Activated CD4-positive, alpha-beta T cell treated with anti-CD3 and anti-CD28 coated beads, Interleukin-2, Interleukin-4, amounts not matched to agents 100 ng/mL and 50 ng/mL, durations not matched to agents 16 hours and 8 hours (primary cell): ENCODE results near the gene GFPT2.

Source experiments
- DNase-seq: peaks from one replicate; pipeline ENCODE4 v3.0.0-alpha.2; 2020; ENCODE audit warnings: low spot score

GFPT2 gene

DNA sequence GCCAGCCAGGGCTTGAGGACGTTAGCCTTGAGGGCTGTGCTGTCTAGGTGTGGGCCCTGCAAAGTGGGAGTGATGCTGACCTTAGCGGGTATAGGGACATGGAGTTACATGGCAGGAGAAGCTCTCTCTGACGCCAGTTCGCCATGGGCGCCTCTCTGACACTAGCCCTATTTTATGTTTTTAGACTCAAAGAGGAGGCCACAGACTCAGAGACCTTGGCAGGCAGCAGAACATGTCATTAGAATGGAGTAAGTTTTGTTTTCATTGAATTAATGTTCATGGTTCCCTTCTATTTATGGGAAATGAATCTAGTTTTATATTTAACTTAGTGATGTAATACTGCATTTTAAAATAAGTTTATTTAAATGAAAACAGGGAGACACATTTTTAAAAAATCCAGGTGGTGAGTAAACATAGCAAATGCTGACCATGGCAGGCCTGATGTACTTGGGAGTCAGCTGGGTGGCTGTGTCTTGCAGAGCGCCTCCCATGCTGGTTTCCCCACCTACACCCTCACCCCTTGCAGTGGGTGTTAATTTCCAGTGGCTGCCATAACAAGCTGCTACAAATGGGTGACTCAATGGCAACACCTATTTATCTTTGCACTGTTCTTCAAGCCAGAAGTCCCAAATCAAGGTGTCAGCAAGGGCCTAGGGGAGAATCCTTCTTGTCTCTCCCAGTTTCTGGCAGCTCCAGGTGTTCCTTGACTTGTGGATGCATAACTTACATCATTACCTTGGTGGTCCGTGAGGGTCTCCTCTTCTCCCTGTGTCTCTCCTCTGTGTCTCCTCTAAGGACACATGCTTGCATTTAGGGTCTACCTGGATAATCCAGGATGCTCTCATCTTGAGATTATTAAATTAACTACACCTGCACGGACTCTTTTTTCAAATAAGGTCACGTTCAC lies 25.6 kb upstream of the GFPT2 start:
- no peak for DNase-seq

DNA sequence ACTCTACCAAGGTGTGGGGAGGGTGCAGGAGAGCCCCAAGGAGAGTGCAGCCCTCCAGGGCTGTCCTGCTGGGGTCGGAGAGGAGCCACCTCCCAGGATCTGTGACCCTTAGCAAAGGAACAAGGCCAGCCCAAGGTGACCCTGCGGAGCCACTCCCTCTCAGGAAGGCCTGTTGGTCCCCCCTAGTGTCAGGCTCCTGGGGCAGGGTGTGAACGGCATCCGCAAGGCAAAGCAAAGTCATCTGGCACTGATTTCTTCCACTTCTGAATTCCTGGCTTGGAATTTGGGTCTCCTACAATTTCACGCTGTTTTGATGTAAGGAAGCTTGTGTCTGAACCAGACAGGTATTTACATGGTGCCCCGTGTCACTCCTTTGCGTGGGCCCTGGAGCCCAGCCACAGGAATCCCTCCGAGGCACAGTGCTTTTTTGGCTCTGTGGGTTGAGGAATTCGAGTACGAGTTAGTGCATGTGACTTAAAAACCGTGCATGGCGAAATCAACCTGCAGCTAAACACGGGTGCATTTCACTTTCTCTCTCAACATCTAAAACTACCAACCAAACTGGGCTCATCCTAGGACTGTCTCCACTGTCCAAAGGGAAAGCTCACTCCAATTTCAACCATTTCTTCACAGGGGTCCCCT lies 24.5 kb upstream of the GFPT2 start:
- no peak for DNase-seq

- no peak for DNase-seq
Observed at GRCh38 chr5:180376511-180376910, 23.4 kb upstream of the GFPT2 start.

GRCh38 chr5:180375955-180376354 lies 22.8 kb upstream of the GFPT2 start:
- no peak for DNase-seq

- no peak for DNase-seq
Observed at GRCh38 chr5:180375291-180375690, 22.2 kb upstream of the GFPT2 start.

DNA sequence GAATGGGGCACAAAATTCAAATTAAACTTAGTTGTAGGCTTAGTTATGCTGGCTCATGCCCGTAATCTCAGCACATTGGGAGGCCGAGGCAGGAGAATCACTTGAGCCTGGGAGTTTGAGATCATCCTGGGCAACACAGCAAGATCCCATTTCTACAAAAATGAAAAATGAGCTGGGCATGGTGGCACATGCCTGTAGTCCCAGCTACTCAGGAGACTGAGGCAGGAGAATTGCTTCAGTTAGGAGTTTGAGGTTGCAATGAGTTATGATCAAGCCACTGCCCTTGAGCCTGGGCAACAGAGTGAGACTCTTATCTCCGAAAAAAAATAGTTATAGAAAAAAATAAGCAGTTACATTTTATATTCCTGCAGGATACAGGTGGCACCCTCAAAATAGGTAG lies 20.7 kb upstream of the GFPT2 start:
- DNase-seq = no peak

- DNase-seq = no peak
Observed at GRCh38 chr5:180373454-180373853, 20.3 kb upstream of the GFPT2 start.

- DNase-seq = no peak
Observed at GRCh38 chr5:180371949-180372348, 18.8 kb upstream of the GFPT2 start.

- no peak for DNase-seq
Observed at GRCh38 chr5:180370861-180371641, 17.9 kb upstream of the GFPT2 start.

DNA sequence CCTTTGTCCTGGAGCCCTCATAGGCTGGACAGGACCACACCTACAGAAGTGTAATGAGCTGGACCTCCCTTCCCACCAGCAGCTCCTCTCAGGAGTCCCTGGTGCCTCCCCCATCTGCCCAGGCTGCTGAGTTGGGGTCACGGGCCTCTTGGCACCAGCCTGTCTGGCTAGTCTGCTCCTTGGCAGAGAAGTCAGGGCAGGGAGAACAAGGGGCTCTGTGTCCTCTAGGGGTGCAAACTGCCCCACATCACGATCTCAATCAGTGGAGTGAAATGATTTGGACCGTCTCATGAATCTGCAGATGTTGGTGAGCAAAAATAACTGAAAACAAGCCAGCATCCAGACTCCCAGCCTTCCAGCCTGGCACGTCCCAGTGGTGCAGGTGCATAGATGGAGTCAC lies 14.9 kb upstream of the GFPT2 start:
- DNase-seq = no peak

DNA sequence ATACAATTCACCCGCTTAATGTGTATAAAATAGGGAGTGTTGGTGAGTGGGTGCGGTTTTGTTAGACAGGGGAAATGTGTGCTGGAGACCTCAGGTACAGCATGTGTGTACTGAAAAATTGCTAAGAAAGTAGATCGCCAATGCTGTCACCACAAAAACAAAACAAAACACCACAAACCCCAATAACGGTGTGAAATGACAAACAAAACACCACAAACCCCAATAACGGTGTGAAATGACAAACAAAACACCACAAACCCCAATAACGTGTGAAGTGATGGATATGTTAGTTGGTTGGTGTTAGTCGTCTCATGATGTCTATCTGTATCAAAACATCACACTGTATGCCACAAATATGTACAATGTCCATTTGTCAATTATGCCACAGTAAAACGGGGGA lies 14.2 kb upstream of the GFPT2 start:
- DNase-seq = peak; percentile 31

- DNase-seq = no peak
Observed at GRCh38 chr5:180366326-180366725, 13.2 kb upstream of the GFPT2 start.

- no peak for DNase-seq
Observed at GRCh38 chr5:180365829-180366228, 12.7 kb upstream of the GFPT2 start.

DNA sequence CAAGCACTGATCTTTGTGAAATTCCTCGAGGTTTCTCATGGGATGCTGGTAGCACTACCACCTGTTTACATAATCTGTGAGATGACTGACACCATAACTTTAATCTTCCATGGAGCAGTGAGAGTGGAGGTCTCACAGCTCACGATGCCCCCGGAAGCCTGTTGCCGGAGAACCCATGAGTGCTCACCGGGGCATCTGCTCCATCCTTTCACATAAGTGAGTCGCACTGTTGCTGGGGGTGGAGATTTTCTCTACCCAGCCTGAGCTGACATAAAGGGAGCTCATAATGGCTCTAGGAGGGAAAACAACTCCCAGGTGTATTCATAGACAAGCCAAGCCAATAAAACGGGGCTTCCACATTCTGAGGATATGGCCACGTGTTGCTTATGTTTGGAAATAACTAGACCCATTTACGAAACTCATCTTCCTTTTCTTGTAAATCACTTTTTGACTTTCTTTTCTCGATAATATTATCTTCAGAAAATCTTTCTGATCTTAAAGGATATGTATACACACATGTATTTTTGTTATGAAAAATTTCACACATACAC lies 11.2 kb upstream of the GFPT2 start:
- DNase-seq = no peak

GRCh38 chr5:180360078-180360957 lies 7.2 kb upstream of the GFPT2 start:
- no peak for DNase-seq

DNA sequence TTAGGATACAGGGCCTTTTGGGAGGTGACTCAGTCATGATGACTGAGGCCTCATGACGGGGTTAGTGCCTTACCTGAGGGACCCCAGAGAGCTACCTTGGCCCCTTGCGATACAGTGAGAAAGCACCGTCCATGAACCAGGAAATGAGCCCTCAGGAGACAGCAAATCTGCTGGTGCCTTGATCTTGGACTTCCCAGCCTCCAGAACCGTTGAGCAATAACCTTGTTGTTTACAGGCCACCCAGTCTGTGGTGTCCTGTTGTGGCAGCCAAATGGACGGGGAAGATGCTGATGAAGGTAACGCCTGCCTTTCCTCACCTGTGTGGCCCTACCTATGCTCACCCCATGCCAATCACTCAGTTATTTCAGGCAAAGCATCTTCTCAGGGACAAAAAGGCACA lies 5.6 kb upstream of the GFPT2 start:
- DNase-seq = no peak

DNA sequence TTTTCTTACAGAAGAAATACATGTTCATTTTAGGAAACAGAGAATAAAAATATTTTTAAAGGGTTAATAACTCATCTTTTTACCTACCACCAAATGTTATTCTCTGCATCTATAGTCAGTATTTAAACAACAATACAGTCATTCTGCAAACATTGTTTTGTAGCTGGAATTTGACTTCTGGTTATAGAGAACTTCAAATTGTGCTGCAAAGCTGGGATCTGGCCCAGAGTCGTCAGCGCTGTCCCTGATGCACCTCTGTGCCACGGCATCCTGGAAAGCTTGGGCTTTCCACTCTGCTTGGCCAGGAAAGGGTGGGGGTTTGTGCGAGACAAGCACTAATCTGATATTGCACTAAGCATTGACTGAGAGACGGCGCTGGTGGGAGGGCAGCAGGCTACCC lies 5.0 kb upstream of the GFPT2 start:
- no peak for DNase-seq

GRCh38 chr5:180354966-180355365 lies 1.8 kb upstream of the GFPT2 start:
- DNase-seq = no peak

DNA sequence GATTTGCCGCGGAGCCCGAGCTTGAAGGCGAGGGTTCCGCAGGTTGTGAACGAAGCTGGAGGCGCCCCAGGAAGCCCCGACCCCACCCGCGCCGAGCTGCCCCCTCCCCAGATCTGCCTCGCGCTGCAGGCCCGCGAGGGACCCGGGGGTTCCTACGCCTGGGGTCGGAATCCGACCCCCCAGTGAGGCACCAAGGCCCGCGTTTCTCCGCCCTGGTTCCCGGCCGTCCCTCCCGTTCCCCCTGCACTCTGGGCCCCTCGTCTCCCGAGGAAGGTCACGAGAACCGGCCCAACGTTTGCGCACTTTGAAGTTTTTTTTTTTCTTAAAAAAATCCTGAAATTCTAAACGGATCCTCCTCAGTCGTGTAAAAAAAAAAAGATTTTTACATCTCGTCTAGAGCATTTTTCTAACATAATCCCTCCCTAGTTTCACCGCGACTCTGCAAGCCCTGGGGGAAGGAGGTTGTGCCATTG lies 880 bp upstream of the GFPT2 start:
- DNase-seq = no peak

DNA sequence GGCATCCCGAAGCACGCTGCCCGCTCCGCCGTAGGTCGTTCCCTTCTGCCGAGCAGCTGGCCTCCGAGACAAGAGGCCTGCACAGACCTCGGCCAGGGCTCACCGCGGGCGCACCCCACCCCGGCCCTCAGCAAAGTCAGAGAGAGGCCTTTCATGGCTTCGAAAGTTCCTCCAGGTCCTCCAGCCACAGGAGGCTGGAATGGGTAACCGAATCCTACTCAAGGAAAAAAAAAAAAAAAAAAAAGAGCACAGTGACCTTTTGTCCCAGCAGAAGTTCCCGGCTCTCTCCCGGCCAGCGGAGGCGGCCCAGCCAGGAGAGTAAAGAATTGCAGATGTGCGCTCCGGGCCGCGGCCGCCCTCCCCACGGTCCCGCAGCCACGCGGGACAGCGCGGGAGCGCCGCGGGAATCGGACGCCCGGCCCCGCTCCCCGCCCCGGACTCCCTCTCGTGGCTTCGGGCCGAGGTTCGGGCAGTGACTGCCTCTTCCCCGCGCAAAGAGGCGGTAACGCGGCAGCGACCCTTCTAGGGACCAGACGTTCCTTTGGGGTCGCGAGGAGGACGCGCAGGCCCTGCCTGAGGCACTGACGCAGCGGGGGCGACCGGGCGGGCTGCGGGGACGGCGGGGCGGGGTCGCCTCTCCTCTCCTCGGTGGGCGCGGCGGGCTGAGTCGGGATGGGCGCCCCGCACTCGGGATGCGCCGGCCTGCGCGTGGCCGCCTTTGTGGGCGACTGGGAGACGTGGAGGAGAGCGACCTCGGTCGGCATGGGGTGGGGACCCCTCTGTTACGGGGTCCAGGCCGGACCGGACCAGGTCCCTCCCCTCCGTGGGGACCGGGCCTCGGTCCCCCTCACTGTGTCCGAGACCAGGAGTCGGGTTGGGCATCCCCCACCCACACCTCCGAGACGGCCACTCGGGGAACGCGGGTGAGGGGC lies 754 bp downstream of the GFPT2 start:
- DNase-seq = no peak
